Ovary (tissue), 9 donors: ENCODE results near the gene FLT3LG. TPM values are rescaled to one million over a fixed set of nuclear protein-coding genes. Genes with fewer than 3 reads are reported as not detected.

Source experiments
- DNase-seq, 5 donors: peaks; one replicate each; pipeline ENCODE4 v3.0.0-alpha.2; 2019 to 2020
- H3K27ac ChIP-seq, 2 donors: fragments of 200-600 bp; one replicate each; pipeline versions ENCODE4 v1.5.1 to v1.8.0; 2019 to 2022
- H3K27me3 ChIP-seq: fragments of 200-600 bp; one replicate; pipeline ENCODE4 v1.8.0; 2022
- H3K36me3 ChIP-seq: fragments of 200-600 bp; sonication (generic); one replicate; pipeline ENCODE4 v1.5.1; 2019
- H3K4me1 ChIP-seq: one replicate; pipeline ENCODE4 v1.8.1; 2013; ENCODE audit warnings: mild to moderate bottlenecking, moderate library complexity; ENCODE audit not compliant: insufficient read depth
- H3K4me3 ChIP-seq: fragments of 200-600 bp; sonication (generic); one replicate; pipeline ENCODE4 v1.5.1; 2017
- H3K9me3 ChIP-seq, 2 donors: fragments of 200-600 bp in 1 of 2; sonication (generic) in 1 of 2; one replicate each; pipeline versions ENCODE4 v1.5.1 to v1.8.1; 2013 to 2019; ENCODE audit warnings: mild to moderate bottlenecking in 1 of 2, moderate library complexity in 1 of 2
- CTCF ChIP-seq, 3 donors: fragments of 450-650 bp in 2 of 3; fragments of 200-600 bp in 1 of 3; IDR thresholded peaks; one replicate each; pipeline versions ENCODE4 v1.5.1 to v1.8.0; 2016 to 2022; ENCODE audit warnings: antibody characterized with exemption in 3 of 3, mild to moderate bottlenecking in 1 of 3
- EP300 ChIP-seq: sonication (generic); formaldehyde crosslinking; IDR thresholded peaks from one replicate; pipeline ENCODE4 v1.6.1; 2017; ENCODE audit warnings: antibody characterized with exemption
- POLR2A ChIP-seq: fragments of 450-650 bp; IDR thresholded peaks from one replicate; pipeline ENCODE4 v1.6.1; 2017; ENCODE audit warnings: antibody characterized with exemption, mild to moderate bottlenecking, moderate library complexity
- WGBS, 3 donors: extraction: QIAGEN DNeasy Blood & Tissue Kit in 1 of 3; methylation state at CpG; one replicate each; pipeline versions ENCODE4 v1.1.5 to v1.1.7; 2013 to 2017; 5-methylcytosine and 5-hydroxymethylcytosine counted together
- intact Hi-C, 4 donors: fragments of 100-400 bp; cut with DNase I; formaldehyde crosslinking; loops; one replicate each; pipeline versions ENCODE4 v1.11.0 to v1.15.1; 2022 to 2023
- polyA plus RNA-seq, 2 donors: library from polyadenylated mRNA; stranded (reverse); fragments of 200-250 nt in 1 of 2; fragments of 350-450 nt in 1 of 2; fragmentation: Illumina TruSeq in 1 of 2; extraction: RNeasy Lipid Tissue Mini Kit (QIAGEN cat#74804) in 1 of 2; gene quantifications; one replicate each; pipeline ENCODE4 v1.2.3, GENCODE V29; 2013 to 2014
- total RNA-seq, 7 donors: library from RNA; depleted of rRNA in 2 of 7; stranded (reverse); fragments of >200 nt in 2 of 7; fragmentation: NEBNext Ultra II Directional in 3 of 7; extraction: Animal tissue kit (Norgen Biotek cat#: 25700) in 3 of 7; gene quantifications; one replicate each; pipeline versions ENCODE4 v1.1.0 to v1.2.4, GENCODE V29; 2016 to 2023
- donor health status: DM: no; HTN: no; CAD: no; lungs with moderate emphysema.
- donor health status: DM: no; HTN: no; CAD: no.
- donor health status: Bipolar disorder and iron deficiency.
- donor health status: DM: yes; HTN: yes; CAD: no.
- donor health status: DM: no; HTN: no; CAD: no.
- donor health status: DM: yes; HTN: yes; CAD: no.

Gene FLT3LG
- total and polyA plus RNA-seq, 9 donors, result 3.9 to 15.3 (median 12.2) TPM

DNA sequence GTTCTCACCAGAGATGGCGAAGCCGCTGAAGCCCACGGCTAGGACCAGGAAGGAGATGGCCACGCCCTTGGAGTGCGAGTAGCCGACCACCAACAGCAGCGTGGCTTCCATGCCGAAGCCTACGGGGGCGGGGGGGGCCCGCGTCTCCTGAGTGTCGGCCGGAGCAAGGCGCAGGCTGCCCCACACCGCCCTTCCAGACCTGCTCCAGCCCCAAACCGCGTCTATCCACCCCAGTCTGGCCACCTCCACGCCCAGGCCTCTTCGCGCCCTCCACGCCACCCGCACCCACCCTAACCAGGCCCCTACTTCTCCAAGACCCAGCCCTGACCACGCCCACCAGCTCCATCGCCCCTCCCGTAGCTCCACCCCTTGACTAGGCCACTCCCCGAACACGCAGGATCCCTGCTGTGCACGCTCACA lies 42.7 kb upstream of the FLT3LG start:
- Histone ChIP-seq H3K27ac (no peak overlapping the region), H3K4me3 (no peak overlapping the region), H3K9me3 (no peaks in the 10 kb centered on the region), H3K27me3 (peaks cover 8% of the 10 kb centered on the region), H3K4me1 (peaks cover 1% of the 10 kb centered on the region), H3K36me3 (no peaks in the 10 kb centered on the region)
- DNase-seq, result no peak
- no peak for TF ChIP-seq POLR2A
- no peak for TF ChIP-seq EP300
- TF ChIP-seq CTCF (IDR thresholded peaks at IDR 0.05), result no peak
- intact Hi-C loops, result loop anchor here in 1 of 4 donors (10.0 kb wide), 1 partner anchor 57 kb away; no protein-coding TSS in a partner anchor
- WGBS, 3 donors, result 44 to 48% (median 45%) methylated on average over 29 of the region's 29 CpGs

DNA sequence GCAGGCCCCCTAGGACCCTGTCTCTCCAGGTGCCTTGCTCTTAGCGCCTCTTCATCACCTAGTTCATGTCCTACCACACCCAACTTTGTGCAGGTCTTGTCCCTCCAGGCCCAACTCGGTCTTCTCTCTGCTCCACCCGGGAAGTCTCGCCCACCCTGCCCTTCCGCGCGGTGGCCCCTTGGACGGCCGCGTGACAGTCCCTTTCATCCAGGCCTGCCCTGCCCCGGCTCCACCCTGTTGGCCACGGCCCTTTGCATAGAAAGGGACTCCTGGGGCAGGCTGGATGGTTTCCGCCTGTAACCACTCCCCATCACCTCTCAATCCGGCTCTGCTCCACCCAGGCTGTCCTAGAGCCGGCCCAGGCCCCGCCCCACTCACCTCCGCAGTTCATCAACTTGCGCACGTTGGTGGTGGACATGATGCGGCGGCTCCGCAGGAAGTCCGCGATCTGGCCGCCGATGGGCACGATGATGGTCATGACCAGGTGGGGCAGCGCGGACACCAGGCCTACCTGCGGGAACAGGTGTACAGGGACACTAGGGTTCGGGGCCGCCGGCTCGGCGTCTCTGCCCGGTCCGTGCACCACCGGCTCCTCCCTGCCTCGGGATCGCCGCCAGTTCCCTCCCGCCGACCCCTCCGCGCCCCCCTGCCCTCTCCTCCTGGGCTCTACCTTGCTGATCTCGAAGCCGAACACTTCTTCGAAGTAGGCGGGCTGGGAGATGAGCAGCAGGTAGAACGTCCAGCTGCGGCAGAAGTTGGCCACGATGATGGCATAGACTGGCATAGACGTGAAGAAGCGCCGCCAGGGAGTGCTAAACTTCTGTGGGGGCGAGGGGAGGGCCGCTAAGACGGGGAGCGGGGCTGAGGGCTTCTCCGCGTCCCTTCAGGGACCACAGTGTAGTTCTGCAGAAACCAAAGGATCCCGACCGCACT lies 41.6 kb upstream of the FLT3LG start:
- peaks cover 8% of the 10 kb centered on the region for H3K27me3 ChIP-seq
- intact Hi-C loops, result loop anchor here in 1 of 4 donors (10.0 kb wide), 1 partner anchor 58 kb away; no protein-coding TSS in a partner anchor
- DNase-seq, result no peak
- H3K9me3 ChIP-seq, result no peaks in the 10 kb centered on the region
- peaks cover 1% of the 10 kb centered on the region for H3K4me1 ChIP-seq
- H3K36me3 ChIP-seq, result no peaks in the 10 kb centered on the region
- WGBS, 3 donors, result 7 to 13% (median 10%) methylated on average over 53 to 63 of the region's 63 CpGs
- TF ChIP-seq CTCF (IDR thresholded peaks at IDR 0.05), result no peak
- TF ChIP-seq POLR2A, result no peak
- TF ChIP-seq EP300, result no peak
- H3K27ac ChIP-seq, result no peak overlapping the region
- no peak overlapping the region for H3K4me3 ChIP-seq

GRCh38 chr19:49433240-49433901 lies 40.6 kb upstream of the FLT3LG start:
- H3K27me3 ChIP-seq, result peaks cover 8% of the 10 kb centered on the region
- no peaks in the 10 kb centered on the region for H3K9me3 ChIP-seq
- TF ChIP-seq POLR2A, result no peak
- no peak for TF ChIP-seq EP300
- TF ChIP-seq CTCF (IDR thresholded peaks at IDR 0.05), result no peak
- H3K4me1 ChIP-seq, result no peaks in the 10 kb centered on the region
- no peak for DNase-seq
- intact Hi-C loops, result loop anchor here in 1 of 4 donors (10.0 kb wide), 1 partner anchor 59 kb away; no protein-coding TSS in a partner anchor
- no peaks in the 10 kb centered on the region for H3K36me3 ChIP-seq
- no peak overlapping the region for H3K4me3 ChIP-seq
- 10 to 14% (median 14%) methylated on average over 31 of the region's 31 CpGs for WGBS, 3 donors
- no peak overlapping the region for H3K27ac ChIP-seq

DNA sequence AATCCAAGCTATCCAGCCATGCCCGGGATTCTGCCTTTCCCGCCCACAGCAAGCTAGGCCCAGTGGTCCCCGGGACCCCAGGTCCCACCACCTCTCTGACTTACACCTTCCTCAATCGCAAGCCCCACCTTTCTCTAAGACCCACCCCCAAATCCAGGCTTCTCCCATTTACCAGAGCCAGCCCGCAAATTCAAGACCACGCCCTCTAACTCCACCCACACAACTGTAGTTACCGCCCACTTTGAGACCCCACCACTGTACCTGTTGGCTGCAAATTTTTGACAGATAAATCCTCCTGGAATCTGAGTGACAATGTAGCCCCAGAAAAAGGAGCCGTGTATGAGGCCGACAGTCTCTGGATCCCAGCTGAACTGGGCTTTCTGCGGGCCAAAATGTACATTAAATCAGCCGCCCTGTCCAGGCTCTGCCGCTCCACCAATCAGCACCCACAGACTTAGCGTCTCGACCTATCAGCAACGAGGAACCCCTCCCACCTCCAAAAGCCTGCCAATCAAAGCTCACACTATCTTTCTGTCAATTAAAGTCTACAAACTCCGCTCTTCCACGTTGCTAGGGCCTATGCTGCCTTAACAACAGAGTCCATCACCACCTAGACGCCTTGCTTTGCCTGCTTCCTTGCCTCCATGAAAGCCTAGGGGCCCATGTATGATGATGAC lies 39.0 kb upstream of the FLT3LG start:
- H3K27me3 ChIP-seq, result peaks cover 8% of the 10 kb centered on the region
- intact Hi-C loops, result loop anchor here in 2 of 4 donors (5.0 to 10.0 kb wide), 2 partner anchors 38 to 60 kb away; no protein-coding TSS in a partner anchor
- no peaks in the 10 kb centered on the region for H3K36me3 ChIP-seq
- TF ChIP-seq CTCF (IDR thresholded peaks at IDR 0.05) (no peak), POLR2A (no peak), EP300 (no peak)
- WGBS, 3 donors, result 81 to 87% (median 85%) methylated on average over 18 of the region's 18 CpGs
- no peak overlapping the region for H3K4me3 ChIP-seq
- H3K9me3 ChIP-seq, result no peaks in the 10 kb centered on the region
- no peak for DNase-seq
- no peaks in the 10 kb centered on the region for H3K4me1 ChIP-seq
- H3K27ac ChIP-seq, result no peak overlapping the region
